ENCODE data around the gene PRELID3B.

DNA sequence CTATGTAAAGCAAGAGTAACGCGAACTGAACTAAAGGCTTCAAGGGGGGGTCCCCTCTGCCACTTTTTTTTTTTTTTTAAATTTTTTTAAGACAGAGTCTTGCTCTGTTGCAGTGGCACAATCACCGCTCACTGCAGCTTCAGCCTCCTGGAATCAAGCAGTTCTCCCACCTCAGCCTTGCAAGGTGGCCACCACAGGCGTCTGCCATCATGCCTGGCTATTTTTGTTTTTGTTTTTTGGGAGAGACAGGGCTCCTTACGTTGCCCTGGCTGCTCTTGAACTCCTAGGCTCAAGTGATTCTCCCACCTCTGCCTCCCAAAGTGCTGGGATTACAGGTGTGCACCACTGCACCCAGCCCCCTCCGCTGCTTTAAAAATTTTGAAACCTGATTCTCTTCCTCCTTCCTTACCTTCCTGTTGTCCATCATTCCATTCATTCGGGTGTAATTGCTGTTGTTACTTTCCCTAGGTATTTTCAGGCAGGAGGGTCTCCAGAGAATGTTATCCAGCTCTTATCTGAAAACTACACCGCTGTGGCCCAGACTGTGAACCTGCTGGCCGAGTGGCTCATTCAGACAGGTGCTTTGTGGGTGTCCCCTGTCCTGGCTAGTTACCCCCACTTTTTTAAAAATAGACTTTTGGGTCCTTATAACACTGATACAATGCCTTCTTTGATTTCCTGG lies 56.2 kb downstream of the PRELID3B start:
- TF ChIP-seq TEAD4 (IDR thresholded peaks at IDR 0.05; ENCODE audit: low read depth, low read length) (no peak), EP300 (IDR thresholded peaks at IDR 0.05; ENCODE audit: borderline replicate concordance in 1 of 2, low read depth in 2 of 2, low read length in 2 of 2) (no peak), POLR2A (IDR thresholded peaks at IDR 0.05; ENCODE audit: control extremely low read depth in 1 of 2, low read depth in 2 of 2, low read length in 2 of 2) (no peak), JUN (IDR thresholded peaks at IDR 0.05; ENCODE audit: low read depth, low read length) (no peak), CBX5 (IDR thresholded peaks at IDR 0.05; ENCODE audit: low read depth, low read length) (no peak), CREB1 (IDR thresholded peaks at IDR 0.05) (no peak), EZH2 (IDR thresholded peaks at IDR 0.05; ENCODE audit: low read depth, low read length, severe bottlenecking) (no peak), CEBPB (IDR thresholded peaks at IDR 0.05; ENCODE audit: low read depth, low read length) (no peak), TCF12 (IDR thresholded peaks at IDR 0.05; ENCODE audit: low read depth, low read length) (no peak), SUZ12 (IDR thresholded peaks at IDR 0.05; ENCODE audit: low read length) (no peak), ZNF274 (IDR thresholded peaks at IDR 0.05; ENCODE audit: borderline replicate concordance, extremely low read depth, low read length) (no peak), CTBP2 (IDR thresholded peaks at IDR 0.05; ENCODE audit: borderline replicate concordance, insufficient read depth, insufficient read length, low read length) (no peak)
- TF ChIP-seq, protein P1, sequence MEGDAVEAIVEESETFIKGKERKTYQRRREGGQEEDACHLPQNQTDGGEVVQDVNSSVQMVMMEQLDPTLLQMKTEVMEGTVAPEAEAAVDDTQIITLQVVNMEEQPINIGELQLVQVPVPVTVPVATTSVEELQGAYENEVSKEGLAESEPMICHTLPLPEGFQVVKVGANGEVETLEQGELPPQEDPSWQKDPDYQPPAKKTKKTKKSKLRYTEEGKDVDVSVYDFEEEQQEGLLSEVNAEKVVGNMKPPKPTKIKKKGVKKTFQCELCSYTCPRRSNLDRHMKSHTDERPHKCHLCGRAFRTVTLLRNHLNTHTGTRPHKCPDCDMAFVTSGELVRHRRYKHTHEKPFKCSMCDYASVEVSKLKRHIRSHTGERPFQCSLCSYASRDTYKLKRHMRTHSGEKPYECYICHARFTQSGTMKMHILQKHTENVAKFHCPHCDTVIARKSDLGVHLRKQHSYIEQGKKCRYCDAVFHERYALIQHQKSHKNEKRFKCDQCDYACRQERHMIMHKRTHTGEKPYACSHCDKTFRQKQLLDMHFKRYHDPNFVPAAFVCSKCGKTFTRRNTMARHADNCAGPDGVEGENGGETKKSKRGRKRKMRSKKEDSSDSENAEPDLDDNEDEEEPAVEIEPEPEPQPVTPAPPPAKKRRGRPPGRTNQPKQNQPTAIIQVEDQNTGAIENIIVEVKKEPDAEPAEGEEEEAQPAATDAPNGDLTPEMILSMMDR (IDR thresholded peaks at IDR 0.05; ENCODE audit: control extremely low read depth in 1 of 3, insufficient read depth in 1 of 3, low read depth in 1 of 3, low read length in 3 of 3): no peak
- TF ChIP-seq, protein P2, sequence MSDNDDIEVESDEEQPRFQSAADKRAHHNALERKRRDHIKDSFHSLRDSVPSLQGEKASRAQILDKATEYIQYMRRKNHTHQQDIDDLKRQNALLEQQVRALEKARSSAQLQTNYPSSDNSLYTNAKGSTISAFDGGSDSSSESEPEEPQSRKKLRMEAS (IDR thresholded peaks at IDR 0.05): no peak
